GM20000 (cell line): ENCODE data around the gene HHEX.

Experiments
- DNase-seq: peaks from one replicate; pipeline ENCODE4 v3.0.0; 2012; ENCODE audit warnings: low spot score
- CTCF ChIP-seq: IDR thresholded peaks from 2 replicates; pipeline ENCODE4 v1.5.1; 2012; ENCODE audit warnings: mild to moderate bottlenecking, control low read depth; ENCODE audit errors: extremely low read depth, missing control alignments

The HHEX gene

GRCh38 chr10:92662848-92663247 is 26.9 kb upstream of the HHEX start:
- TF ChIP-seq CTCF, result no peak
- no peak for DNase-seq

GRCh38 chr10:92664322-92664721 is 25.4 kb upstream of the HHEX start:
- no peak for TF ChIP-seq CTCF
- no peak for DNase-seq

- TF ChIP-seq CTCF, result no peak
- no peak for DNase-seq
Measured at GRCh38 chr10:92667078-92667477, 22.7 kb upstream of the HHEX start.

- TF ChIP-seq CTCF, result no peak
- DNase-seq, result no peak
Measured at GRCh38 chr10:92677708-92678107, 12.0 kb upstream of the HHEX start.

GRCh38 chr10:92678206-92678605 is 11.5 kb upstream of the HHEX start:
- no peak for TF ChIP-seq CTCF
- no peak for DNase-seq

GRCh38 chr10:92681306-92681834 is 8.4 kb upstream of the HHEX start:
- no peak for DNase-seq
- no peak for TF ChIP-seq CTCF

GRCh38 chr10:92688573-92688926 is 1.2 kb upstream of the HHEX start:
- DNase-seq, result no peak
- TF ChIP-seq CTCF, result no peak
